HepG2 (cell line): ENCODE results near the gene KRT16. TPM values are rescaled to one million over a fixed set of nuclear protein-coding genes. Genes with fewer than 3 reads are reported as not detected.

Experiments used
- ATAC-seq: fragments of 200-7000 bp; cut with Tn5 transposase; 3 replicates; pipeline ENCODE4 v1.9.1; 2020; ENCODE audit warnings: mild to moderate bottlenecking, moderate library complexity
- BruUV-seq: library from RNA; stranded (reverse); fragments of 400-500 nt; replicated peaks from 2 replicates; lab custom pipeline; 2021; lab: Mats Ljungman, UMichigan
- CTCF ChIA-PET: fragments of 300-600 bp; formaldehyde crosslinking; extraction: SDS; loops from one replicate; lab custom pipeline; 2021; ENCODE audit warnings: low total read pairs, inconsistent platforms, low intra/inter-chr PET ratio; lab: Yijun Ruan, JAX
- POLR2A ChIA-PET: fragments of 350-600 bp; sonication (Branson Sonifier 250); formaldehyde crosslinking; loops from one replicate; lab custom pipeline; 2020; ENCODE audit warnings: antibody characterized with exemption, inconsistent platforms; lab: Yijun Ruan, JAX
- DNase-seq: peaks from one replicate; pipeline ENCODE4 v3.0.0-alpha.2; 2015; ENCODE audit warnings: low spot score
- FAIRE-seq: peaks from 3 replicates; lab custom pipeline; 2011; peaks lifted over from hg19 to GRCh38; lab: Jason Lieb, UNC
- H2AFZ ChIP-seq: one replicate; pipeline ENCODE4 v1.6.1; 2011; ENCODE audit warnings: low read length, inconsistent platforms
- H3K27ac ChIP-seq: fragments of 300-600 bp; 3 replicates; pipeline ENCODE4 v1.8.0; 2011; ENCODE audit warnings: mixed run types, mild to moderate bottlenecking, mixed read lengths, low read length, inconsistent platforms; ENCODE audit not compliant: insufficient read depth; ENCODE audit errors: extremely low read length
- H3K27me3 ChIP-seq, 2 experiments: fragments of 200-600 bp in 1 of 2; 2 replicates in 1 of 2; 3 replicates in 1 of 2; pipeline versions ENCODE4 v1.6.0 to v1.8.0; 2011; ENCODE audit warnings: low read length in 2 of 2, mild to moderate bottlenecking in 2 of 2, moderate library complexity in 2 of 2, inconsistent platforms in 1 of 2; ENCODE audit not compliant: insufficient read depth in 2 of 2, control insufficient read depth in 1 of 2
- H3K36me3 ChIP-seq, 2 experiments: fragments of 200-600 bp in 1 of 2; replicated peaks in 1 of 2; 2 replicates in 1 of 2; 3 replicates in 1 of 2; pipeline versions ENCODE4 v1.5.1 to v1.8.0; 2011; ENCODE audit warnings: low read length in 2 of 2, inconsistent platforms in 1 of 2; ENCODE audit not compliant: insufficient read depth in 2 of 2, control insufficient read depth in 1 of 2
- H3K4me1 ChIP-seq: 2 replicates; pipeline ENCODE4 v1.5.1; 2012; ENCODE audit warnings: low read length, inconsistent platforms; ENCODE audit not compliant: insufficient read depth
- H3K4me2 ChIP-seq: 2 replicates; pipeline ENCODE4 v1.6.0; 2011; ENCODE audit warnings: low read depth, low read length, inconsistent platforms
- H3K4me3 ChIP-seq, 3 experiments: fragments of 200-600 bp in 1 of 3; sonication (generic), shearing (Covaris generic) in 1 of 3; replicated peaks in 1 of 3; 2 replicates each; pipeline ENCODE4 v1.5.1; 2011 to 2016; ENCODE audit warnings: low read length in 3 of 3, inconsistent platforms in 2 of 3, low read depth in 2 of 3, mild to moderate bottlenecking in 2 of 3, control low read depth in 1 of 3, mixed read lengths in 1 of 3; ENCODE audit not compliant: insufficient read depth in 1 of 3
- H3K79me2 ChIP-seq: one replicate; pipeline ENCODE4 v1.6.1; 2011; ENCODE audit warnings: low read length, inconsistent platforms; ENCODE audit not compliant: insufficient read depth
- H3K9ac ChIP-seq: 2 replicates; pipeline ENCODE4 v1.6.0; 2011; ENCODE audit warnings: mild to moderate bottlenecking, low read depth, low read length, inconsistent platforms; ENCODE audit not compliant: insufficient read depth
- H3K9me3 ChIP-seq: 2 replicates; pipeline ENCODE4 v1.5.1; 2012; ENCODE audit warnings: mild to moderate bottlenecking, low read length
- H4K20me1 ChIP-seq: 2 replicates; pipeline ENCODE4 v1.6.0; 2011; ENCODE audit warnings: inconsistent platforms, mild to moderate bottlenecking, low read length, moderate library complexity; ENCODE audit not compliant: insufficient read depth
- CBX1 ChIP-seq: IDR thresholded peaks from one replicate; pipeline ENCODE4 v1.6.1; 2016; ENCODE audit warnings: antibody characterized with exemption, low read depth
- HOXA5 ChIP-seq: sonication (generic); formaldehyde crosslinking; IDR thresholded peaks from 2 replicates; pipeline ENCODE4 v1.4.0; 2020; ENCODE audit warnings: missing genetic modification reagents
- NKX3-1 ChIP-seq: sonication (generic); formaldehyde crosslinking; IDR thresholded peaks from 2 replicates; pipeline ENCODE4 v1.5.0; 2020; ENCODE audit warnings: missing genetic modification reagents
- ZNF335 ChIP-seq: sonication (generic); formaldehyde crosslinking; IDR thresholded peaks from 2 replicates; pipeline ENCODE4 v1.4.0; 2020; ENCODE audit warnings: missing genetic modification reagents
- ZNF629 ChIP-seq: sonication (generic); formaldehyde crosslinking; conservative IDR thresholded peaks from 2 replicates; pipeline ENCODE4 v1.5.0; 2020; ENCODE audit warnings: missing genetic modification reagents
- WGBS: methylation state at CpG from one replicate; pipeline ENCODE4 v1.1.6; 2017; ENCODE audit warnings: low lambda C conversion rate; 5-methylcytosine and 5-hydroxymethylcytosine counted together
- in situ Hi-C: cut with HindIII; loops from 2 replicates; pipeline ENCODE4 v1.10.0; 2017; ENCODE audit warnings: low pct_unique_long_range_greater_than_20kb; ENCODE audit not compliant: extremely low pct_ligation_motif_present
- intact Hi-C: fragments of 100-400 bp; cut with micrococcal nuclease; formaldehyde crosslinking; loops from one replicate; pipeline ENCODE4 v1.10.0; 2022; ENCODE audit not compliant: unreplicated experiment
- polyA plus RNA-seq, 8 experiments: library from polyadenylated mRNA; depleted of rRNA in 3 of 8; stranded (reverse) in 7 of 8; unstranded in 1 of 8; fragments of >200 nt; fragmentation: Illumina TruSeq in 4 of 8; extraction: Trizol in 4 of 8; gene quantifications; 2 replicates each; pipeline versions ENCODE4 v1.2.1 to v1.2.3, GENCODE V29; 2011 to 2016; ENCODE audit warnings: low read depth in 4 of 8, missing spikeins in 1 of 8, mixed read lengths in 1 of 8; ENCODE audit not compliant: insufficient read depth in 1 of 8
- total RNA-seq, 5 experiments: library from RNA; depleted of rRNA; stranded (reverse); fragments of >200 nt; fragmentation: Illumina TruSeq; extraction: Trizol; gene quantifications; 2 replicates each; pipeline ENCODE4 v1.2.3, GENCODE V29; 2016; ENCODE audit warnings: low read depth in 1 of 5

Gene KRT16
- total and polyA plus RNA-seq, 2 of the 13 experiments (the other 11 are each of a cell fraction or from before 2014, with no cell fraction given) = not detected

- Histone ChIP-seq H3K36me3 (no peaks in the 10 kb centered on the region), H4K20me1 (no peaks in the 10 kb centered on the region), H3K9me3 (no peaks in the 10 kb centered on the region), H2AFZ (no peak overlapping the region), H3K79me2 (no peaks in the 10 kb centered on the region), H3K9ac (no peak overlapping the region), H3K27me3 (peaks cover 0 to 5% of the 10 kb centered on the region in 2 experiments; a peak in 1 of 5 replicates), H3K4me3 (no peak overlapping the region), H3K4me2 (no peak overlapping the region), H3K27ac (no peak overlapping the region), H3K4me1 (no peaks in the 10 kb centered on the region)
- ATAC-seq = no peak
- TF ChIP-seq CBX1 = no peak
- TF ChIP-seq ZNF629 (CRISPR knock-in tag) = peak; percentile 69; the same call in 1 of the 2 replicates
- BruUV-seq = no TSS peak
- DNase-seq = no peak
- FAIRE-seq = no peak
- ChIA-PET POLR2A (no interaction called here), CTCF (no interaction called here)
- 32% methylated on average over 4 of the region's 4 CpGs for WGBS
- in situ Hi-C loops (no loop called here), intact Hi-C loops (no loop called here)
These were observed 12.2 kb downstream of the KRT16 start for GRCh38 chr17:41600318-41600717.

- TF ChIP-seq ZNF335 (CRISPR knock-in tag) = no peak
- no peak for TF ChIP-seq NKX3-1 (CRISPR knock-in tag)
- no peak for TF ChIP-seq HOXA5 (CRISPR knock-in tag)
- FAIRE-seq (no peak), DNase-seq (no peak), ATAC-seq (no peak)
- no peak overlapping the region for H3K4me3 ChIP-seq
- H3K4me1 ChIP-seq = no peaks in the 10 kb centered on the region
- ChIA-PET POLR2A (no interaction called here), CTCF (no interaction called here)
- H3K4me2 ChIP-seq = no peak overlapping the region
- no peak overlapping the region for H2AFZ ChIP-seq
- H3K27ac ChIP-seq = no peak overlapping the region
- no peaks in the 10 kb centered on the region for H3K9me3 ChIP-seq
- WGBS = 0% methylated on average over 1 of the region's 1 CpG
- H3K36me3 ChIP-seq = no peaks in the 10 kb centered on the region
- intact Hi-C loops = loop anchor here (10.0 kb wide), 1 partner anchor 65 kb away; no protein-coding TSS in a partner anchor
- H3K9ac ChIP-seq = no peak overlapping the region
- H4K20me1 ChIP-seq = no peaks in the 10 kb centered on the region
- H3K27me3 ChIP-seq = peaks cover 0 to 6% of the 10 kb centered on the region in 2 experiments; a peak in 1 of 5 replicates
- BruUV-seq = no TSS peak
- no peaks in the 10 kb centered on the region for H3K79me2 ChIP-seq
- in situ Hi-C loops = no loop called here
These were observed 12.9 kb downstream of the KRT16 start for GRCh38 chr17:41599680-41600079.
